GM13976 (cell line): ENCODE results near the gene ARHGEF16.

Experiments used
- DNase-seq: peaks from one replicate; pipeline ENCODE4 v3.0.0; 2012; ENCODE audit warnings: low spot score
- in situ Hi-C: fragments of 300-500 bp; cut with MboI; formaldehyde crosslinking; loops from one replicate; pipeline ENCODE4 v1.12.0; 2022; ENCODE audit warnings: low sequenced_read_pairs, mixed read lengths, inconsistent platforms; ENCODE audit not compliant: unreplicated experiment
- TF ChIP-seq, protein P1 (sequence below): IDR thresholded peaks from 2 replicates; pipeline ENCODE4 v1.5.1; 2012; ENCODE audit warnings: borderline replicate concordance, mild to moderate bottlenecking; ENCODE audit not compliant: insufficient read depth; ENCODE audit errors: extremely low read depth, missing control alignments, control extremely low read depth

Gene ARHGEF16

GRCh38 chr1:3453891-3454810 is at the start of gene ARHGEF16:
Gene ARHGEF16 (plus strand): TSS chr1:3454665. CDS start chr1:3463085, 8,420 bp downstream.
- in situ Hi-C loops = no loop called here
- TF ChIP-seq, protein P1, sequence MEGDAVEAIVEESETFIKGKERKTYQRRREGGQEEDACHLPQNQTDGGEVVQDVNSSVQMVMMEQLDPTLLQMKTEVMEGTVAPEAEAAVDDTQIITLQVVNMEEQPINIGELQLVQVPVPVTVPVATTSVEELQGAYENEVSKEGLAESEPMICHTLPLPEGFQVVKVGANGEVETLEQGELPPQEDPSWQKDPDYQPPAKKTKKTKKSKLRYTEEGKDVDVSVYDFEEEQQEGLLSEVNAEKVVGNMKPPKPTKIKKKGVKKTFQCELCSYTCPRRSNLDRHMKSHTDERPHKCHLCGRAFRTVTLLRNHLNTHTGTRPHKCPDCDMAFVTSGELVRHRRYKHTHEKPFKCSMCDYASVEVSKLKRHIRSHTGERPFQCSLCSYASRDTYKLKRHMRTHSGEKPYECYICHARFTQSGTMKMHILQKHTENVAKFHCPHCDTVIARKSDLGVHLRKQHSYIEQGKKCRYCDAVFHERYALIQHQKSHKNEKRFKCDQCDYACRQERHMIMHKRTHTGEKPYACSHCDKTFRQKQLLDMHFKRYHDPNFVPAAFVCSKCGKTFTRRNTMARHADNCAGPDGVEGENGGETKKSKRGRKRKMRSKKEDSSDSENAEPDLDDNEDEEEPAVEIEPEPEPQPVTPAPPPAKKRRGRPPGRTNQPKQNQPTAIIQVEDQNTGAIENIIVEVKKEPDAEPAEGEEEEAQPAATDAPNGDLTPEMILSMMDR = no peak
- DNase-seq = no peak

- DNase-seq = no peak
- in situ Hi-C loops = no loop called here
- TF ChIP-seq, protein P1 = no peak
These were observed 49.7 kb upstream of the ARHGEF16 start for GRCh38 chr1:3404801-3405200.

DNA sequence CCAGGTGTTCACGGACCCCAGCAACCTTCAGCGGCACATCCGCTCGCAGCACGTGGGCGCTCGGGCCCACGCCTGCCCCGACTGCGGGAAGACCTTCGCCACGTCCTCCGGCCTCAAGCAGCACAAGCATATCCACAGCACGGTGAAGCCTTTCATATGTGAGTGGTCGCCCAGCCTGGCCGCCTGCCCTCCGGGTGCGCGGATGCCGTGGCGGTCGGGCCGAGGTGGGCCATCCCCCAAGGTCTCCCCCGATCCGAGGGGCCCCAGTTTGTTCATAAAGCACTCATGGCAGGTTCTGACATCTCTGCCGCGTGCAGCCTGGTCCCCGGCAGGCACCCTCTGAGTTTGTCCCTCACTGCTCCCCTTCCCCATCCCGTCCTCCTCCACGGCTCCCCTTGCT is 49.0 kb upstream of the ARHGEF16 start:
- in situ Hi-C loops = no loop called here
- TF ChIP-seq, protein P1 = no peak
- DNase-seq = no peak

GRCh38 chr1:3405974-3406867 is 48.2 kb upstream of the ARHGEF16 start:
- DNase-seq = no peak
- in situ Hi-C loops = no loop called here
- TF ChIP-seq, protein P1 = no peak

DNA sequence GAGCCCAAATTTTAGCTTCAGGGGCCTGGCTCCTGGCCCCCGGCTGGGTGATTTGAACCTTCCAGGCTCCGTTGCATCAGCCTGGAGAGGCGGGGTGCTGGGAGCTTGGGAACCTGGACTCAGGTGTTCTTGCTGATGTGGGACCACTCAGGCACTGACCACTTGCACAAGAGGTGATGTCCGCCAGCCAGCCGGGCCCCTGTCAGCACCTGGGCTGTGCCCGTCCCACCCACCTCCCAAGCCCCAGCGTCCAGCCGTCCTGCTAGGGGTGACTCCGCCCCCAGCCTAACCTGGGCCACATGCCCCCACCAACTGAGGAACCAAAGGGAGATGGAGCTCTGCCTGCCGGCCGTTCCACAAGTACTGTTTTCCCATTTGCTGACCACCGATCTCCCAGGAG is 47.4 kb upstream of the ARHGEF16 start:
- no peak for DNase-seq
- TF ChIP-seq, protein P1 = no peak
- in situ Hi-C loops = no loop called here

DNA sequence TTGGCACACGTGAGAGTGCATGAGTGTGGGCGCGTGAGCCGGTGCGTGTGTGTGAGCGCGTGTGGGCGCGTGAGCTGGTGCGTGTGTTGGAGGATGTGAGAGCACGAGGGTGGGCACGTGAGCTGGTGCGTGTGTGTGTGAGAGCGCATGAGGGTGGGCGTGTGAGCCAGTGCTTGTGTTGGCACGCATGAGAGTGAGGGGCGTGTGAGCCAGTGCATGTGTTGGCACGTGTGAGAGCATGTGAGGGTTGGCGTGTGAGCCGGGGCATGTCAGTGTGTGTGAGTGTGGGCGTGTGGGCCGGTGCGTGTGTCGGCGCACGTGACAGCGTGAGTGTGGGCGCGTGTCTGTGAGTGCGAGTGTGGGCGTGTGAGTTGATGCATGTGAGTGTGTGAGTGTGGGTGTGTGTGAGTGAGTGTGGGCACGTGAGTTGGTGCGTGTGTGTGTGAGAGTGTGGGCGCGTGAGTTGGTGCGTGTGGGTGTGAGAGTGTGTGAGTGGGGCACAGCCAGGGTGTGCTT is 45.7 kb upstream of the ARHGEF16 start:
- TF ChIP-seq, protein P1 = no peak
- no peak for DNase-seq
- in situ Hi-C loops = no loop called here
